ENCODE data around the gene SRMS.
"Not testable (repeated sequence)": the region's sequence is repeated elsewhere in the genome, so short reads cannot be mapped to it uniquely, and the experiment has no call there.

SRMS gene

DNA sequence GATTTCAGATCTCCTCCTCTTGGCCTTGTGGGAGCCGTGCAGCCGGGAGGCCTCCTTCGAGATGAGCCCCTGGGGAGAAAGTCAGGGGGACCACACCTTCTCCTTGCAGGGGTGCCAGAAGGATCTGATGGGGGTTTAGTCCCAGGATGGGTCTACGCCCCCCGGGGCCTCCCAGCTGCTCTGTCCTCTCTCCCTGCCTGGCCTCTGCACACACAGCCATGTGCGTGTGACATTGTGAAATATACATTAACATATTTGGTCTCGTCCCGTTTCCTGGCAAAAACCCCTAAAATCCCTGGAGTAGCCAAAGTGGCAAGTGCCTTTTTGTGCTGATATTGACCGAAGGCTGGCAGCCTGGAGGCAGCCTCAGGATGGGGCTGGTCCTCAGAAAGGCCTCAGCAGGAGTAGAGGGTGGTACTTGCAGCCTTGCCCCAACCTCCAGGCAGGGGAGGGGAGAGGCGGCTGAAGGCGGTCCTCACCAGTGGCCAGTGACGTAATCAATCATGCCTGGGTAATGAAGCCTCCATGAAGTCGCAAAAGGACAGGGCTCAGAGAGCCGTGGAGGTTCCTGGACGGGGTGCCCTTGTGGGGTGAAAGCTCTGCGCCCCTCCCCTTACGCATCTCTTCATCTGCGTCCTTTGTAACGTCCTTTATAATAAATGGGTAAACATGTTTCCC is 31.6 kb upstream of the SRMS start:
- in situ Hi-C loops (cut with MboI; ENCODE audit: low sequenced_read_pairs), result no loop called here

DNA sequence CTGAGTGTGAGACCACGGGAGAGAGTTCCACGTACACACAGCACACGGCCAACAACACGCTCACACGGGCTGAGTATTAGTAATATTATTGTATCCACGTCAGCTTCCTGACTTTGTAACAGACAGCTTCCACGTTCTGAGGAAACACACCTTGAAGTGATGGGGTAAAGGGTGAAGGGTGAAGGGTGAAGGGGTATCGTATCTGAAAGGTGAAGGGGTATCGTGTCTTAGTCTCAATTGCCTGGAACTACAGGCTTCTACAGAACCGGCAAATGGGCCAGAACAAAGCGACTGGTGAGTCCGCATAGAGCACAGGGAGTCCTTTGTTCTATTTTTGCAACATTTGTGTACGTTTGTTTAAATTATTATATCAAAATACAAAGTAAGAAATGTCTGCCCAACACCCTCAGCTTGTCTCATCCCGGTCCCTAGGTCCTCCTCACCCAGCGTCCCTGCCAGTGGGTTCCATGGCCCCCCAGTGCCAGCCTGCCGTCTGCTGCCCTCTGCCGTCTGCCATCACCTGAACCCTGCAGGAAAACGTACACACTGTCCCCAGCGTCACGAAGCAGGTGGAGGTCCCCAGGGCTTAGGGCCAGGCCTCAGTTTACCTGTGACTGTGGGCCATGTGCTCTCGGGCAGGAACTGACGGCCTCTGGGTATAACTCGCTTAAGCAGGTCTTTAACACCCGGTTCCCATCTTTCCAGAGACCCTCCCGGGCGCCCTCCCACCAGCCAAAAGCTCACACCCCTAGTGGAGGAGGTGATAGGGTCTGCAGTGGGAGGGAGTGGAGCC is 30.9 kb upstream of the SRMS start:
- in situ Hi-C loops (cut with MboI; ENCODE audit: low sequenced_read_pairs), result no loop called here

DNA sequence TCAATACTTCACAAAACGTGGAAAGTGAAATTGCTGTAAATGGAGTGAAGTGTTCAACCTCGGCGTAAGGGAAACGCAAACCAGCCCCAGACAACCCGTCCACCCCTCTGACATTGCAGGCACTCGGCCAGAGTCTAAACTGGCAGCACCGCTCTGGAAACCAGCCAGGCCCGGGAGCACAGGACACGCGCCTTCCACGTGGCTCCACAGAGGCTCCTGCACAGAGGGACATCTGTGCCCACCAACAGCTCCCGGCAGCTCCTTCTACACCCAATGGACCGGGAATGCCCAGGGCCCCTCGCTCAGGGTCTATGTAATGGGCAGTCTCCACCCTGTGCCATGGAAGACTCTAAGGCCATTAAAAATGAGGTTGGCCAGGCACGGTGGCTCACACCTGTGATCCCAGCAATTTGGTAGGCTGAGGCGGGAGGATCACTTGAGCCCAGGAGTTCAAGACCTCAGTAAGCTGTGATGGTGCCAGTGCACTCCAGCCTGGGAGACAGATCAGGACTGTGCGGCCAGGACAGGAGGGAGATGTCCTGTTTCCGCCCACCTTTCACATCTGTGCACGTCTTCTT is 29.9 kb upstream of the SRMS start:
- in situ Hi-C loops (cut with MboI; ENCODE audit: low sequenced_read_pairs), result no loop called here

DNA sequence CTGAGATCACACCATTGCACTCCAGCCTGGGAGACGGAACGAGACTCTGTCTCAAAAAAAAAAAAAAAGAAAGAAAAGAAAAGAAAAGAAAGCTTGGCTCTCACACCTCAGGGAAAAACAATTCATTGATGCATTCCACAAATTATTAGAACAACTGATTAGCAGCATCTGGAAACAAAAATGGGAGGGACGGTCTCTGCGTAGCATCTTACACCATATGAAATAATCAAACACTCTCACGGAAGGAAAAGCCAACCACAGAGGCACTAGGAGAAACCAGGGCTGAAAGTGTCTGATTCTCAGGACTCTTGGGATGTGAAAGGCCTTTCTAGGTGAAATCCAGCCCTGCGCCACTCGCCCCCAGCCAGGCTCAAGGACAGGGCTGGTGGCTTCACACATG is 28.8 kb upstream of the SRMS start:
- in situ Hi-C loops (cut with MboI; ENCODE audit: low sequenced_read_pairs), result no loop called here

GRCh38 chr20:63574829-63575743 is 27.5 kb upstream of the SRMS start:
- in situ Hi-C loops (cut with MboI; ENCODE audit: low sequenced_read_pairs), result no loop called here

DNA sequence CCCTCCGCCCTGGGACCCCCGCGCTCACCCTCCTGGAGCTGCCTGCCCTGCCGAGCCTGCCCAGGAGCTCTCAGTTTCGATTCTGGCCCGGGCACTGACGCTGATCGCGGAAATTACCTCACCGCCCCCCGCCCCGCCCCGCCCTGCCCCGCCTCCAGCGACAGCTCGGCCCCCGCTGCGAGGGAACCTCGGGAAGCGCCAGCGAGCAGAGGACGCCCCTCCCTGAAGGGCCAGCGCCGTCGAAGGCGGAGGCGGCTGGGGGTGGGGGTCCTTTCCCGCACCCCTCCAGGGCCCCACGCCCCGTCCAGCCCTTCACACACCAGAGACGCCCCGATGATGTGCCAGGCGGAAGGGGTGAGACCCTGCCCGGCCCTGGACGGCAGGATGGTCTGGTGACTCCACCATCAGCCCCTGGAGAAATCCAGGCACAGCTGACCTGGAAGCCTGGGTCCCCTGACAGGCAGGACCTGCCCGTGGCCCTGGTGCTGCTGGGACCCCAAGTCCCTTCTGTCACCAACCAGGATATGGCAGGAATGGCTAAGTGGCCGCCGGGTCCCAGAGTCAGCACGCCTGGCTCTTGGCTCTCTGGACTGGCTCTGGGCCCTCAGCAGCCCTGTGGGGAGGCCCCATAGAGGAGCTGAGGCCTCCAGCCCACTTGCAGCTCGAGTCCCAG is 26.7 kb upstream of the SRMS start, which contains the start of gene HELZ2:
TSS of gene HELZ2 (minus strand) at position 84 of the 673 bp plus-strand sequence. CDS start 1,854 bp downstream, outside the sequence.
- in situ Hi-C loops (cut with MboI; ENCODE audit: low sequenced_read_pairs), result no loop called here

- in situ Hi-C loops (cut with MboI; ENCODE audit: low sequenced_read_pairs), result no loop called here
Observed at GRCh38 chr20:63573647-63574131, 26.1 kb upstream of the SRMS start.

- in situ Hi-C loops (cut with MboI; ENCODE audit: low sequenced_read_pairs), result no loop called here
Observed at GRCh38 chr20:63572788-63573646, 25.5 kb upstream of the SRMS start.

- in situ Hi-C loops (cut with MboI; ENCODE audit: low sequenced_read_pairs), result no loop called here
Observed at GRCh38 chr20:63572071-63572787, 24.7 kb upstream of the SRMS start.

GRCh38 chr20:63571087-63571478 is 23.5 kb upstream of the SRMS start:
- in situ Hi-C loops (cut with MboI; ENCODE audit: low sequenced_read_pairs), result not testable (repeated sequence)

- in situ Hi-C loops (cut with MboI; ENCODE audit: low sequenced_read_pairs), result no loop called here
Observed at GRCh38 chr20:63570281-63571086, 22.9 kb upstream of the SRMS start.

DNA sequence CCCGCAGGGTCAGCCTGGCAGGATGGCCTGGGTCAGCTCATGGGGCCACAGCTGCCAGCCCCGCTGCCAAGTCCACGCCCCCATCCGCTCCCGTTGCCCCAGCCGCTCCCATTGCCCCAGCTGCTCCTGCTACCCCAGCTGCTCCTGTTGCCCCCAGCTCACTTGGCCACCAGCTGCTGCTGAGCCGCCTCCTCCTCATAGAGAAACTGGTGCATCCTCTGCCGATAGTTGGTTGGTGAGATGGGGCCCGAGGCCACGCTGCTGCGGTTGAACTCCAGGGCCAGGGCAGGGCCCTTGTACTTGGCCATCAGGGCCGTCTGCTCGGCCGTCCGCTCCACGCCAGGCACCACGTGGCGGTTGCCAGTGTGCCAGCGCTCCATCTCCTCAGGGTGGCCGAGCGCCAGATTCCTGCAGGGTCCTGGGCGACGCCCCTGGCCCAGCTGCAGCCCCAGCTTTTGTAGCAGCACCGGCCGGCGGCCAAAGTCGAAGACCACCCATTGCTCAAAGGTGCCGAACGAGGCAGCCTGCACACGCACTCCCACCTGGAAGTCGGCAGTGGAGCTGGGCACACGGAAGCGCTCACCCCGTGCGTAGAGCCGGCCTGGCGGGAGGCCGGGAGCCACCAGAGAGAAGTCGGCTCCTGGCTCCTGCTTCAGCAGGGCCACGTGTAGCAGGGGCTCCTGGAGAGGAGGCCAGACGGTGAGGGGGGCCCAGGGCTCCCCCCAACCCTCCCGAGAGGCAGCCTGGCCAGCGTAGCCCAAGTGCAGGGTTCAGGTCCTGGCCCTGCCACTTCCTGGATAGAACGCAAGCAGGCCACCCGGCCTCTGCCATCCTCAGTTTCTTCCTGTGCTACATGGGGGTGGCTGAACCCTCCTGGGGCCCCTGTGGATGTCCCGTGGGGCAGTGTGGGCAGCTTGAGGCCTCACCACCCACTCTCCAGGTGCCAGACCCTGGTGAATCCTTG is 21.7 kb upstream of the SRMS start:
- in situ Hi-C loops (cut with MboI; ENCODE audit: low sequenced_read_pairs), result no loop called here

- in situ Hi-C loops (cut with MboI; ENCODE audit: low sequenced_read_pairs), result no loop called here
Observed at GRCh38 chr20:63568170-63568981, 20.8 kb upstream of the SRMS start.

DNA sequence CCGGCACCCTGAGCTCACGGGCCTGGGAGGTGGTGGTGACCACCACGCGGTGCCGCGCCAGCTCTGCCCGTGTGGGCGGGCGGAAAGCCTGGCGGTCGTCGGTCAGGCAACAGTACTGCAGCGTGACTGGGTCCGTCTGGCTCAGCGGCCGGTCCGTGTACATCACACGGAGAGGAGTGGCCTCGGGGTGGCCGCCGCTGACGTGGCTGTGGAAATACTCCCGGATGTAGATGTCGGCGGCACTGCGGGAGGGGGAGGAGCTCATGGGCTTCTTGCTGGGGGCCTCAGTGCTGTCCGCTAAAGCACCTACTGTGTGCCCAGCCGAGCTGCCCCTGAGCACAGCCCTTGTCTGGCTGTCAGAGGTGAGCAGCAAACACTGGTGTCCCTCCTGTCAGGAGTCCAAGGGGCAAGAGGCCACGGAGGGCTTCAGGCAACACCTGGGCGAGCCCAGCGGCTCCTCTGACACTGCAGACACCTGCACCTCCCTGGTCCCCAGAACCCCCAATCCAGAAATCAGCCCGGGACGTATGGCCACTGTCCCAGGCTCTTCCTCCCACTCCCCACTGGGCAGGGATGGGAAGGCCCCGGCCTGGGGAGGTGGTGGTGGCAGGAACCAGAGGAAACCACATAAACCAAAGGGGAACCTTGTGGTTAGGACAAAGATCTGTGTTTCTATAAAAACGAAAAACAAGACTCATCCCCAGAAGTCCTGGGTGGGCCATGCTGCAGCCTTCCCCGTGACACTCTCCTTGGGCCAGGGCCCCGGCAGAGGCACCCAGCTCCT is 20.0 kb upstream of the SRMS start:
- in situ Hi-C loops (cut with MboI; ENCODE audit: low sequenced_read_pairs), result no loop called here

- in situ Hi-C loops (cut with MboI; ENCODE audit: low sequenced_read_pairs), result no loop called here
Observed at GRCh38 chr20:63567136-63567385, 19.5 kb upstream of the SRMS start.
